A549 (cell line): ENCODE measurements around the gene PLEKHF1. TPM values are rescaled to one million over a fixed set of nuclear protein-coding genes. Genes with fewer than 3 reads are reported as not detected.

Experiments
- ATAC-seq, 2 experiments: fragments of 200-7000 bp in 1 of 2; fragments of >200 bp in 1 of 2; cut with Nextera tagmentation in 1 of 2; cut with Tn5 transposase in 1 of 2; 3 replicates each; pipeline versions ENCODE4 v1.8.0 to v1.9.1; 2018 to 2020; ENCODE audit warnings: mild to moderate bottlenecking in 1 of 2, moderate library complexity in 1 of 2
- CTCF ChIA-PET: fragments of 300-600 bp; sonication (Branson Sonifier 250); formaldehyde crosslinking; extraction: SDS; loops from one replicate; lab custom pipeline; 2021; ENCODE audit warnings: antibody characterized with exemption, inconsistent platforms; lab: Yijun Ruan, JAX
- POLR2A ChIA-PET: fragments of 350-600 bp; formaldehyde crosslinking; extraction: SDS; loops from one replicate; lab custom pipeline; 2021; ENCODE audit warnings: antibody characterized with exemption, inconsistent platforms; lab: Yijun Ruan, JAX
- DNase-seq, 2 experiments: peaks; one replicate each; pipeline versions ENCODE4 v3.0.0 to v3.0.0-alpha.2; 2011 to 2016; ENCODE audit warnings: low read depth in 1 of 2, low spot score in 1 of 2
- FAIRE-seq: peaks from 2 replicates; lab custom pipeline; 2011; peaks lifted over from hg19 to GRCh38; lab: Jason Lieb, UNC
- H3K27ac ChIP-seq, 2 experiments: fragments of >200 bp; sonication (Bioruptor Twin); formaldehyde crosslinking; 3 replicates each; pipeline ENCODE4 v1.5.1; 2016 to 2017
- H3K4me1 ChIP-seq: fragments of >200 bp; sonication (Bioruptor Twin); formaldehyde crosslinking; 3 replicates; pipeline ENCODE4 v1.6.1; 2016
- H3K4me2 ChIP-seq: fragments of >200 bp; sonication (Bioruptor Twin); formaldehyde crosslinking; 3 replicates; pipeline ENCODE4 v1.6.1; 2016
- H3K4me3 ChIP-seq: fragments of >200 bp; sonication (Bioruptor Twin); formaldehyde crosslinking; 3 replicates; pipeline ENCODE4 v1.5.1; 2016
- H3K9me3 ChIP-seq: fragments of >200 bp; sonication (Bioruptor Twin); formaldehyde crosslinking; 3 replicates; pipeline ENCODE4 v1.6.1; 2016
- ATOH8 ChIP-seq: fragments of 250-450 bp; sonication (Bioruptor Pico); IDR thresholded peaks from 2 replicates; pipeline ENCODE4 v1.5.0; 2020; ENCODE audit warnings: low read depth, mild to moderate bottlenecking, moderate library complexity
- CBX2 ChIP-seq: fragments of 200-600 bp; sonication (generic); IDR thresholded peaks from 2 replicates; pipeline ENCODE4 v1.6.1; 2016; ENCODE audit warnings: low read depth, mild to moderate bottlenecking, borderline replicate concordance
- CBX8 ChIP-seq: fragments of 200-600 bp; sonication (generic); IDR thresholded peaks from 2 replicates; pipeline ENCODE4 v1.6.1; 2016
- CEBPB ChIP-seq, 2 experiments: fragments of >200 bp in 1 of 2; sonication (Bioruptor Twin) in 1 of 2; formaldehyde crosslinking in 1 of 2; IDR thresholded peaks; 2 replicates each; pipeline ENCODE4 v1.6.1; 2012 to 2016
- CHD2 ChIP-seq: fragments of 150-350 bp; IDR thresholded peaks from 2 replicates; pipeline ENCODE4 v1.6.1; 2014; ENCODE audit warnings: low read length; ENCODE audit not compliant: partially characterized antibody
- CTCF ChIP-seq: fragments of >200 bp; sonication (Bioruptor Twin); formaldehyde crosslinking; IDR thresholded peaks from 3 replicates; pipeline ENCODE4 v1.5.1; 2016
- E2F6 ChIP-seq: IDR thresholded peaks from 2 replicates; pipeline ENCODE4 v1.6.1; 2012; ENCODE audit warnings: low read depth, borderline replicate concordance
- EHF ChIP-seq: fragments of 250-450 bp; sonication (Bioruptor Pico); IDR thresholded peaks from 2 replicates; pipeline ENCODE4 v1.5.0; 2020; ENCODE audit warnings: mild to moderate bottlenecking
- ESRRA ChIP-seq: fragments of 150-350 bp; IDR thresholded peaks from 2 replicates; pipeline ENCODE4 v1.6.1; 2014; ENCODE audit warnings: mild to moderate bottlenecking, low read length, borderline replicate concordance
- FOXS1 ChIP-seq: fragments of 250-450 bp; sonication (Bioruptor Pico); IDR thresholded peaks from 2 replicates; pipeline ENCODE4 v1.5.0; 2020; ENCODE audit warnings: mild to moderate bottlenecking, moderate library complexity
- GATA3 ChIP-seq: IDR thresholded peaks from 2 replicates; pipeline ENCODE4 v1.6.1; 2012; ENCODE audit warnings: borderline replicate concordance
- HEYL ChIP-seq: fragments of 250-450 bp; sonication (Bioruptor Pico); IDR thresholded peaks from 2 replicates; pipeline ENCODE4 v1.8.0; 2021; ENCODE audit warnings: mild to moderate bottlenecking, moderate library complexity
- HOXB5 ChIP-seq: fragments of 250-450 bp; sonication (Bioruptor Pico); IDR thresholded peaks from 2 replicates; pipeline ENCODE4 v1.5.0; 2020; ENCODE audit warnings: mild to moderate bottlenecking, moderate library complexity
- JUN ChIP-seq, 2 experiments: fragments of >200 bp; sonication (Bioruptor Twin); formaldehyde crosslinking; IDR thresholded peaks; 2 replicates in 1 of 2; 3 replicates in 1 of 2; pipeline ENCODE4 v1.6.1; 2016 to 2017
- JUNB ChIP-seq: fragments of >200 bp; sonication (Bioruptor Twin); formaldehyde crosslinking; IDR thresholded peaks from 2 replicates; pipeline ENCODE4 v1.6.1; 2016
- KDM1A ChIP-seq: fragments of 200-600 bp; sonication (generic); IDR thresholded peaks from 2 replicates; pipeline ENCODE4 v1.6.1; 2016; ENCODE audit warnings: low read depth, mild to moderate bottlenecking
- KDM5A ChIP-seq: fragments of 200-600 bp; sonication (generic); IDR thresholded peaks from 2 replicates; pipeline ENCODE4 v1.6.1; 2016; ENCODE audit warnings: antibody characterized with exemption, mild to moderate bottlenecking
- MAFK ChIP-seq: fragments of 450-650 bp; IDR thresholded peaks from 2 replicates; pipeline ENCODE4 v1.6.1; 2014; ENCODE audit not compliant: partially characterized antibody
- MAZ ChIP-seq: fragments of 150-350 bp; IDR thresholded peaks from 2 replicates; pipeline ENCODE4 v1.6.1; 2014; ENCODE audit warnings: antibody characterized with exemption, low read depth, low read length, borderline replicate concordance
- MYC ChIP-seq: IDR thresholded peaks from 2 replicates; pipeline ENCODE4 v1.6.1; 2012; ENCODE audit warnings: mild to moderate bottlenecking, inconsistent platforms, low read length, improper control_type of control experiment, borderline replicate concordance
- NFE2L2 ChIP-seq: fragments of 150-350 bp; conservative IDR thresholded peaks from 2 replicates; pipeline ENCODE4 v1.6.1; 2014; ENCODE audit warnings: low read length
- NR3C1 ChIP-seq: fragments of >200 bp; sonication (Bioruptor Twin); formaldehyde crosslinking; IDR thresholded peaks from 3 replicates; pipeline ENCODE4 v1.6.1; 2017
- POLR2A ChIP-seq: IDR thresholded peaks from 2 replicates; pipeline ENCODE4 v1.6.1; 2012; ENCODE audit warnings: mild to moderate bottlenecking, low read length
- POLR2AphosphoS2 ChIP-seq: conservative IDR thresholded peaks from 2 replicates; pipeline ENCODE4 v1.6.1; 2012; ENCODE audit warnings: low read length, improper control_type of control experiment, inconsistent platforms
- RNF2 ChIP-seq: fragments of 200-600 bp; sonication (generic); IDR thresholded peaks from 2 replicates; pipeline ENCODE4 v1.6.1; 2016; ENCODE audit warnings: low read depth, mild to moderate bottlenecking, antibody characterized with exemption, moderate library complexity, borderline replicate concordance
- SREBF2 ChIP-seq: fragments of 450-650 bp; IDR thresholded peaks from 2 replicates; pipeline ENCODE4 v1.6.1; 2014; ENCODE audit warnings: mild to moderate bottlenecking, moderate library complexity
- TFCP2L1 ChIP-seq: fragments of 250-450 bp; sonication (Bioruptor Pico); IDR thresholded peaks from 2 replicates; pipeline ENCODE4 v1.5.0; 2021; ENCODE audit warnings: mild to moderate bottlenecking
- TP53 ChIP-seq: fragments of 250-450 bp; sonication (Bioruptor Pico); IDR thresholded peaks from 2 replicates; pipeline ENCODE4 v1.5.0; 2021; ENCODE audit warnings: mild to moderate bottlenecking, moderate library complexity
- USF2 ChIP-seq: fragments of 450-650 bp; IDR thresholded peaks from 2 replicates; pipeline ENCODE4 v1.6.1; 2014; ENCODE audit warnings: antibody characterized with exemption
- ZC3H11A ChIP-seq: fragments of 450-650 bp; IDR thresholded peaks from 2 replicates; pipeline ENCODE4 v1.6.1; 2014; ENCODE audit warnings: antibody characterized with exemption, mild to moderate bottlenecking
- ZNF302 ChIP-seq: fragments of 250-450 bp; sonication (Bioruptor Pico); IDR thresholded peaks from 2 replicates; pipeline ENCODE4 v1.9.0; 2021; ENCODE audit warnings: inconsistent platforms, mild to moderate bottlenecking, moderate library complexity
- ZSCAN20 ChIP-seq: fragments of 250-450 bp; sonication (Bioruptor Pico); IDR thresholded peaks from 2 replicates; pipeline ENCODE4 v1.8.0; 2022; ENCODE audit warnings: mild to moderate bottlenecking, moderate library complexity
- WGBS: methylation state at CpG from one replicate; pipeline ENCODE4 v1.1.6; 2017; ENCODE audit errors: missing lambda C conversion rate; 5-methylcytosine and 5-hydroxymethylcytosine counted together
- polyA plus RNA-seq, 4 experiments: library from polyadenylated mRNA; depleted of rRNA in 3 of 4; stranded (reverse); fragments of >200 nt; fragmentation: RNase III in 1 of 4; extraction: RNeasy Plus Mini Kit Qiagen cat#74134 plus additional on column Dnase treatment in 1 of 4; gene quantifications; 2 replicates in 3 of 4; 3 replicates in 1 of 4; pipeline ENCODE4 v1.2.3, GENCODE V29; 2011 to 2017

The PLEKHF1 gene
- polyA plus RNA-seq, 2 of the 4 experiments (the other 2 are of a cell fraction): 2.1 to 4.1 TPM

- H3K4me1 ChIP-seq: no peaks in the 10 kb centered on the region
- no peak overlapping the region for H3K4me3 ChIP-seq
Measured at GRCh38 chr19:29616541-29616940, 48.7 kb upstream of the PLEKHF1 start.

GRCh38 chr19:29617366-29618266, 47.6 kb upstream of the PLEKHF1 start:
- no peak for FAIRE-seq
- CTCF ChIA-PET: interaction anchor here (0.8 to 15.9 kb wide), 9 partner anchors 7 to 1052 kb away, joined by 3 to 282 read pairs (median 4); partner anchors contain the start of genes C19orf12 and POP4
- no peak for TF ChIP-seq POLR2AphosphoS2
- no peak for TF ChIP-seq CBX2
- no peak for TF ChIP-seq ZNF302 (CRISPR knock-in tag)
- no peak for TF ChIP-seq HOXB5
- no peak for TF ChIP-seq KDM5A
- TF ChIP-seq MYC: no peak
- no peak for TF ChIP-seq E2F6
- TF ChIP-seq GATA3: no peak
- TF ChIP-seq EHF (CRISPR knock-in tag): no peak
- no peak for TF ChIP-seq CTCF
- no peak for TF ChIP-seq JUN (IDR thresholded peaks at IDR 0.05)
- TF ChIP-seq TFCP2L1: no peak
- no peak for TF ChIP-seq JUNB
- TF ChIP-seq POLR2A: no peak
- no peak for TF ChIP-seq SREBF2
- no peak for TF ChIP-seq CHD2
- TF ChIP-seq FOXS1: no peak

More at GRCh38 chr19:29616541-29616940, 48.7 kb upstream of the PLEKHF1 start:
- H3K4me2 ChIP-seq: no peak overlapping the region
- 90% methylated on average over 16 of the region's 16 CpGs for WGBS
- POLR2A ChIA-PET: interaction anchor here (0.7 to 3.0 kb wide), 3 partner anchors 10 to 100 kb away, joined by 3 to 18 read pairs (median 5); partner anchors contain the start of genes C19orf12 and POP4
- H3K27ac ChIP-seq: no peak overlapping the region
- no peaks in the 10 kb centered on the region for H3K9me3 ChIP-seq
- FAIRE-seq (no peak), DNase-seq (no peak), ATAC-seq (no peak)
- CTCF ChIA-PET: interaction anchor here (0.8 to 11.0 kb wide), 8 partner anchors 9 to 1053 kb away, joined by 3 to 97 read pairs (median 4); partner anchors contain the start of gene C19orf12
- TF ChIP-seq ZSCAN20 (CRISPR knock-in tag): no peak
- TF ChIP-seq ZC3H11A: no peak
- TF ChIP-seq USF2: no peak
- TF ChIP-seq ESRRA: no peak
- TF ChIP-seq RNF2: no peak
- TF ChIP-seq CTCF: no peak
- no peak for TF ChIP-seq MAFK
- no peak for TF ChIP-seq CBX8
- TF ChIP-seq NR3C1: no peak
- no peak for TF ChIP-seq NFE2L2
- TF ChIP-seq CHD2: no peak
- no peak for TF ChIP-seq MAZ
- no peak for TF ChIP-seq KDM1A
- no peak for TF ChIP-seq ATOH8 (CRISPR knock-in tag)
- no peak for TF ChIP-seq TP53 (CRISPR knock-in tag)
- no peak for TF ChIP-seq CEBPB (IDR thresholded peaks at IDR 0.05)
- no peak for TF ChIP-seq GATA3
- no peak for TF ChIP-seq ZNF302 (CRISPR knock-in tag)
- TF ChIP-seq HEYL: no peak
- no peak for TF ChIP-seq MYC

More at GRCh38 chr19:29617366-29618266, 47.6 kb upstream of the PLEKHF1 start:
- DNase-seq: no peak
- POLR2A ChIA-PET: interaction anchor here (0.7 to 3.0 kb wide), 3 partner anchors 11 to 99 kb away, joined by 3 to 18 read pairs (median 5); partner anchors contain the start of genes C19orf12 and POP4
- Histone ChIP-seq H3K4me3 (no peak overlapping the region), H3K4me2 (no peak overlapping the region), H3K4me1 (no peaks in the 10 kb centered on the region), H3K9me3 (no peaks in the 10 kb centered on the region), H3K27ac (no peak overlapping the region)
- peak in 1 of 2 experiments; percentile 6; a peak in 2 of 6 replicates for ATAC-seq
- 69% methylated on average over 15 of the region's 16 CpGs for WGBS
